ENCODE data around the gene ZNF587B. TPM values are rescaled to one million over a fixed set of nuclear protein-coding genes. Genes with fewer than 3 reads are reported as not detected.
A peak's percentile ranks its signal among the peaks of the same experiment; 100 is the strongest.

The ZNF587B gene
- total and polyA plus RNA-seq, 10 of the 15 experiments (the other 5 are each of a cell fraction or from before 2014, with no cell fraction given), result 4.1 to 33.9 (median 15.2) TPM

- H3K79me2 ChIP-seq (ENCODE audit: control insufficient read depth, insufficient read depth, low read length), result peaks cover 43% of the 10 kb centered on the region
- no peaks in the 10 kb centered on the region for H3K27me3 ChIP-seq (replicated peaks in 1 of 2; ENCODE audit: control insufficient read depth in 2 of 2, insufficient read depth in 2 of 2, low read length in 1 of 2)
- BruUV-seq (replicated peaks), result no TSS peak
- H3K4me3 ChIP-seq, result no peak overlapping the region
- no peaks in the 10 kb centered on the region for H4K20me1 ChIP-seq (ENCODE audit: control insufficient read depth, insufficient read depth)
- intact Hi-C loops (cut with micrococcal nuclease; ENCODE audit: unreplicated experiment) (no loop called here), in situ Hi-C loops (cut with MboI) (loop anchor here (25.0 kb wide), 1 partner anchor 1681 kb away; the partner anchor contains the start of gene ZNF444)
- no peak overlapping the region; the same call in 1 of the 2 replicates for H3K4me2 ChIP-seq (ENCODE audit: control insufficient read depth, insufficient read depth)
- FAIRE-seq, result no peak
- ChIA-PET RAD21 (ENCODE audit: unreplicated experiment) (interaction anchor here (1.1 to 1.6 kb wide), 2 partner anchors 14 to 78 kb away, joined by 3 to 5 read pairs; no protein-coding TSS in a partner anchor), SMC1A (ENCODE audit: uncharacterized antibody, unreplicated experiment) (interaction anchor here (1.0 to 2.5 kb wide), 4 partner anchors 13 to 412 kb away, joined by 3 to 7 read pairs (median 3); partner anchors contain the start of gene ZNF776), CTCF (interaction anchor here (0.7 to 2.0 kb wide), 7 partner anchors 10 to 612 kb away, joined by 3 to 8 read pairs (median 3); partner anchors contain the start of gene ZNF587B), POLR2A (interaction anchor here (0.7 kb wide), 2 partner anchors 84 to 100 kb away, joined by 4 read pairs; no protein-coding TSS in a partner anchor)
- H3K27ac ChIP-seq (ENCODE audit: control insufficient read depth, insufficient read depth), result no peak overlapping the region
- no peak for TF ChIP-seq EZH2 (IDR thresholded peaks at IDR 0.05; ENCODE audit: borderline replicate concordance, control insufficient read depth, low read depth, low read length)
- WGBS (ENCODE audit: insufficient coverage, insufficient replicate concordance, low lambda C conversion rate, missing lambda C conversion rate), result 98% methylated on average over 7 of the region's 7 CpGs
- no peak for DNase-seq (ENCODE audit: low read depth, low spot score)
- no peaks in the 10 kb centered on the region for H3K9me3 ChIP-seq (replicated peaks; ENCODE audit: control insufficient read depth, insufficient read depth, low read length)
- no peak for ATAC-seq
- peaks cover 4% of the 10 kb centered on the region for H3K4me1 ChIP-seq (ENCODE audit: control insufficient read depth, insufficient read depth, low read length)
- H3K36me3 ChIP-seq (ENCODE audit: control insufficient read depth in 2 of 2, insufficient read depth in 2 of 2, low read length in 1 of 2), result peaks cover 0 to 4% of the 10 kb centered on the region in 2 experiments; a peak in 1 of 4 replicates
- no peak overlapping the region for H3K9ac ChIP-seq (ENCODE audit: control insufficient read depth, insufficient read depth, low read length)
- H2AFZ ChIP-seq (ENCODE audit: control insufficient read depth, low read depth, low read length), result no peak overlapping the region
Observed at GRCh38 chr19:57818378-57818777, 11.7 kb upstream of the ZNF587B start.

- BruUV-seq (replicated peaks), result no TSS peak
- POLR2A ChIA-PET, result no interaction called here
- CTCF ChIA-PET, result interaction anchor here (0.9 to 2.0 kb wide), 9 partner anchors 9 to 86 kb away, joined by 3 to 8 read pairs (median 4); partner anchors contain the start of gene ZNF587B
- H3K4me3 ChIP-seq, result peak overlapping the region; percentile 90
- H3K4me2 ChIP-seq (ENCODE audit: control insufficient read depth, insufficient read depth), result peak overlapping the region; percentile 94
- FAIRE-seq (peak; percentile 81), ATAC-seq (peak; percentile 92), DNase-seq (ENCODE audit: low read depth, low spot score) (peak; percentile 90)
- peaks cover 34% of the 10 kb centered on the region for H3K79me2 ChIP-seq (ENCODE audit: control insufficient read depth, insufficient read depth, low read length)
- H3K27ac ChIP-seq (ENCODE audit: control insufficient read depth, insufficient read depth), result peak overlapping the region; percentile 72
- H3K4me1 ChIP-seq (ENCODE audit: control insufficient read depth, insufficient read depth, low read length), result peaks cover 4% of the 10 kb centered on the region; the same call in 1 of the 2 replicates
- H2AFZ ChIP-seq (ENCODE audit: control insufficient read depth, low read depth, low read length), result peak overlapping the region; percentile 62
- H3K27me3 ChIP-seq (replicated peaks in 1 of 2; ENCODE audit: control insufficient read depth in 2 of 2, insufficient read depth in 2 of 2, low read length in 1 of 2), result no peaks in the 10 kb centered on the region
- H4K20me1 ChIP-seq (ENCODE audit: control insufficient read depth, insufficient read depth), result no peaks in the 10 kb centered on the region
- in situ Hi-C loops (cut with MboI), result loop anchor here (25.0 kb wide), 1 partner anchor 1682 kb away; the partner anchor contains the start of gene ZNF444
- peak overlapping the region; percentile 87 for H3K9ac ChIP-seq (ENCODE audit: control insufficient read depth, insufficient read depth, low read length)
- H3K9me3 ChIP-seq (replicated peaks; ENCODE audit: control insufficient read depth, insufficient read depth, low read length), result no peaks in the 10 kb centered on the region
- intact Hi-C loops (cut with micrococcal nuclease; ENCODE audit: unreplicated experiment), result no loop called here
- WGBS (ENCODE audit: insufficient coverage, insufficient replicate concordance, low lambda C conversion rate, missing lambda C conversion rate), result under 1% methylated on average over 44 of the region's 44 CpGs
- SMC1A ChIA-PET (ENCODE audit: uncharacterized antibody, unreplicated experiment), result interaction anchor here (0.6 to 2.5 kb wide), 8 partner anchors 12 to 413 kb away, joined by 3 to 7 read pairs (median 3); partner anchors contain the start of gene ZNF776
- RAD21 ChIA-PET (ENCODE audit: unreplicated experiment), result interaction anchor here (1.0 to 1.6 kb wide), 6 partner anchors 8 to 77 kb away, joined by 3 to 5 read pairs (median 4); partner anchors contain the start of gene ZNF586
- peaks cover 0 to 7% of the 10 kb centered on the region in 2 experiments; a peak in 1 of 4 replicates for H3K36me3 ChIP-seq (ENCODE audit: control insufficient read depth in 2 of 2, insufficient read depth in 2 of 2, low read length in 1 of 2)
- TF ChIP-seq E2F8 (IDR thresholded peaks at IDR 0.05; ENCODE audit: low read depth, partially characterized antibody) (peak; percentile 74), TBL1XR1 (IDR thresholded peaks at IDR 0.05; ENCODE audit: low read depth, low read length) (no peak), ELK1 (IDR thresholded peaks at IDR 0.05; ENCODE audit: low read depth, low read length) (peak; percentile 32; the same call in 1 of the 2 replicates), TCF7 (IDR thresholded peaks at IDR 0.05; ENCODE audit: borderline replicate concordance) (no peak), MEF2A (IDR thresholded peaks at IDR 0.05; ENCODE audit: insufficient read depth, low read depth, low read length) (no peak), TARDBP (IDR thresholded peaks at IDR 0.05; ENCODE audit: borderline replicate concordance) (no peak), CEBPB (IDR thresholded peaks at IDR 0.05; ENCODE audit: borderline replicate concordance in 1 of 2, low read depth in 2 of 2, low read length in 2 of 2) (no peak), NR2F1 (conservative IDR thresholded peaks at IDR 0.05) (peak; percentile 64), STAT1 (conservative IDR thresholded peaks at IDR 0.05) (no peak), BCL11A (IDR thresholded peaks at IDR 0.05; ENCODE audit: low read depth, low read length) (no peak)
Observed at GRCh38 chr19:57819475-57820148, 10.5 kb upstream of the ZNF587B start.

Data from GM12878 (cell line).